ENCODE results near the gene SLC22A1. TPM values are rescaled to one million over a fixed set of nuclear protein-coding genes. Genes with fewer than 3 reads are reported as not detected.
"Not testable (repeated sequence)": the region's sequence is repeated elsewhere in the genome, so short reads cannot be mapped to it uniquely, and the experiment has no call there.

The SLC22A1 gene
- total and polyA plus RNA-seq, 2 of the 8 experiments (the other 6 are each of a cell fraction or from before 2014, with no cell fraction given), result 0.12 to 0.45 TPM

- 85% methylated on average over 5 of the region's 5 CpGs; no CpG with 5 or more reads in 1 of the 2 experiments for WGBS, 2 experiments (ENCODE audit: extremely low coverage in 1 of 2, insufficient coverage in 1 of 2, insufficient read length in 1 of 2, insufficient replicate concordance in 2 of 2, low coverage in 1 of 2, low lambda C conversion rate in 2 of 2, missing lambda C conversion rate in 1 of 2)
- H3K23me2 ChIP-seq (ENCODE audit: low read depth, low read length); H3K79me2 ChIP-seq (ENCODE audit: control insufficient read depth in 1 of 2, insufficient read depth in 2 of 2, low read length in 2 of 2); DNase-seq (ENCODE audit: low read depth in 1 of 2, low spot score in 2 of 2); H2BK15ac ChIP-seq (ENCODE audit: low read length); H3K4me2 ChIP-seq (ENCODE audit: insufficient read depth in 1 of 2, low read depth in 2 of 2, low read length in 2 of 2); H4K20me1 ChIP-seq (replicated peaks in 1 of 2; ENCODE audit: control insufficient read depth in 1 of 2, insufficient read depth in 2 of 2, low read length in 2 of 2); H4K91ac ChIP-seq (replicated peaks; ENCODE audit: insufficient read length, low read length); H4K5ac ChIP-seq (ENCODE audit: insufficient read length, low read depth, low read length); POLR2A ChIA-PET (ENCODE audit: partially characterized antibody); H3K4me1 ChIP-seq (replicated peaks in 1 of 4; ENCODE audit: control insufficient read depth in 3 of 4, insufficient read depth in 4 of 4, low read length in 3 of 4); H3K9ac ChIP-seq (replicated peaks in 1 of 4; ENCODE audit: extremely low read depth in 1 of 4, low read depth in 3 of 4, low read length in 3 of 4); H3K18ac ChIP-seq (ENCODE audit: extremely low read depth, low read length); H2BK5ac ChIP-seq (ENCODE audit: low read depth, low read length); H3K56ac ChIP-seq (replicated peaks; ENCODE audit: insufficient read length, low read depth, low read length); H3K36me3 ChIP-seq (ENCODE audit: control insufficient read depth in 2 of 4, insufficient read depth in 4 of 4, low read length in 3 of 4); H4K8ac ChIP-seq (ENCODE audit: extremely low read depth, insufficient read depth, low read length); H2AK5ac ChIP-seq (ENCODE audit: low read depth, low read length); H2BK12ac ChIP-seq (ENCODE audit: low read depth, low read length); H2BK20ac ChIP-seq (ENCODE audit: low read length); H3K27ac ChIP-seq (ENCODE audit: low read depth, low read length); H3K27me3 ChIP-seq (replicated peaks in 1 of 4; ENCODE audit: control insufficient read depth in 3 of 4, extremely low read depth in 1 of 4, insufficient read depth in 3 of 4, low read length in 3 of 4); H3K23ac ChIP-seq (ENCODE audit: insufficient read length); H2BK120ac ChIP-seq (replicated peaks; ENCODE audit: low read depth, low read length); H3K14ac ChIP-seq (ENCODE audit: insufficient read length); H3K9me3 ChIP-seq (ENCODE audit: insufficient read depth in 2 of 2, low read depth in 1 of 2, low read length in 1 of 2); H3K79me1 ChIP-seq (ENCODE audit: low read depth, low read length); FAIRE-seq; CTCF ChIA-PET (ENCODE audit: partially characterized antibody); H2AFZ ChIP-seq (ENCODE audit: low read length); H3K4ac ChIP-seq (replicated peaks; ENCODE audit: insufficient read length, low read depth, low read length); H3K4me3 ChIP-seq (ENCODE audit: extremely low read depth in 1 of 4, insufficient read depth in 2 of 4, low read depth in 3 of 4, low read length in 4 of 4): not testable (repeated sequence)
These were observed 3.5 kb downstream of the SLC22A1 start for GRCh38 chr6:160125105-160125504.
